GM19238 (cell line): ENCODE data around the gene GOLM1.
"Not testable (repeated sequence)": the region's sequence is repeated elsewhere in the genome, so short reads cannot be mapped to it uniquely, and the experiment has no call there.

Experiments used
- DNase-seq: peaks from one replicate; pipeline ENCODE4 v3.0.0; 2011; ENCODE audit warnings: low spot score; ENCODE audit not compliant: insufficient read length

The GOLM1 gene

GRCh38 chr9:86091477-86091876 is 7.9 kb downstream of the GOLM1 start:
- no peak for DNase-seq

GRCh38 chr9:86082870-86083269 is 16.5 kb downstream of the GOLM1 start:
- DNase-seq, result no peak

GRCh38 chr9:86079865-86080469 is 19.4 kb downstream of the GOLM1 start:
- no peak for DNase-seq

- no peak for DNase-seq
Measured at GRCh38 chr9:86079421-86079831, 19.9 kb downstream of the GOLM1 start.

- no peak for DNase-seq
Measured at GRCh38 chr9:86078731-86079130, 20.6 kb downstream of the GOLM1 start.

- no peak for DNase-seq
Measured at GRCh38 chr9:86077276-86077675, 22.1 kb downstream of the GOLM1 start.

GRCh38 chr9:86075132-86076109 is 23.9 kb downstream of the GOLM1 start:
- DNase-seq, result no peak

GRCh38 chr9:86073839-86074238 is 25.5 kb downstream of the GOLM1 start:
- no peak for DNase-seq

GRCh38 chr9:86072394-86072877 is 26.9 kb downstream of the GOLM1 start:
- no peak for DNase-seq

GRCh38 chr9:86069206-86069869 is 30.0 kb downstream of the GOLM1 start:
- DNase-seq, result no peak

- no peak for DNase-seq
Measured at GRCh38 chr9:86064220-86064619, 35.1 kb downstream of the GOLM1 start.

GRCh38 chr9:86062845-86063693 is 36.3 kb downstream of the GOLM1 start:
- no peak for DNase-seq

- DNase-seq, result no peak
Measured at GRCh38 chr9:86061972-86062739, 37.2 kb downstream of the GOLM1 start.

- DNase-seq, result no peak
Measured at GRCh38 chr9:86057491-86057890, 41.9 kb downstream of the GOLM1 start.

GRCh38 chr9:86054695-86055094 is 44.7 kb downstream of the GOLM1 start:
- DNase-seq, result no peak

GRCh38 chr9:86052556-86053468 is 46.5 kb downstream of the GOLM1 start:
- DNase-seq, result no peak

- DNase-seq, result not testable (repeated sequence)
Measured at GRCh38 chr9:86048018-86048742, 51.2 kb downstream of the GOLM1 start.

- DNase-seq, result no peak
Measured at GRCh38 chr9:86047361-86047760, 52.0 kb downstream of the GOLM1 start.
